GM18951 (cell line): ENCODE measurements around the gene SETD3.

ENCODE experiments used
- POLR2A ChIP-seq: IDR thresholded peaks from 4 replicates; pipeline ENCODE4 v1.6.1; 2011; ENCODE audit warnings: mild to moderate bottlenecking; ENCODE audit not compliant: insufficient read length, insufficient read depth; ENCODE audit errors: extremely low read depth
- in situ Hi-C: fragments of 300-500 bp; cut with MboI; formaldehyde crosslinking; loops from one replicate; pipeline ENCODE4 v1.12.0; 2022; ENCODE audit warnings: low sequenced_read_pairs, mixed read lengths, inconsistent platforms; ENCODE audit not compliant: unreplicated experiment

Gene SETD3

DNA sequence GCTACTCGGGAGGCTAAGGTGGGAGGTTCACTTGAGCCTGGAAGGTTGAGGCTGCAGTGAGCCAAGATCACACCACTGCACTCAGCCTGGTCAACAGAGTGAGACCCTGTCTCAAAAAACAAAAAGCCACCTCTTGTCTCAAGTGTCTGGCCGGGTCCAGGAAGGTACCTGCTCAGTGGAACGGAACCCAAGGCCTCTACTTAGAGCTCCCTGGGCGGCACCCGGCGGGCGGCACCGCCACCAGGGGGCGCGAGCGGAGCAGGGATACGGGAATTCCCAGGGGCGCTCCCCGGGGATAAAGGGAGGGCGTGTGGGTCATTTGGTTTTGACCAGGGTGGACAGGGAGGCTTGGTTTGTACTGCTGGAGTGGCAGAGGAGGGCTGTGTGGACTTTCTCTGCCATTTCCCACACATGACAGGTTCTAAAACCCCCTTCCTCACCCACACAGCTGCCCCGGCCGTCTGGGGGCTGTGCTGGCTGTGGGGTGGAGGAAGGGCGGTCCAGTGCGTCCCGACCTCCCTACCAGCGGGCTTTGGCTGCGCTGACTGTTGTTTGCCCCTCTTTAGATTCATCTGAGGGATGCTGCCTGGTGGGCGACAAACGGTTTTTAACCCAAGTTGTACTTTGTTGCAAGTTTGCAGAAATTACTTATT is 91.4 kb downstream of the SETD3 start:
- in situ Hi-C loops: no loop called here
- no peak for TF ChIP-seq POLR2A

DNA sequence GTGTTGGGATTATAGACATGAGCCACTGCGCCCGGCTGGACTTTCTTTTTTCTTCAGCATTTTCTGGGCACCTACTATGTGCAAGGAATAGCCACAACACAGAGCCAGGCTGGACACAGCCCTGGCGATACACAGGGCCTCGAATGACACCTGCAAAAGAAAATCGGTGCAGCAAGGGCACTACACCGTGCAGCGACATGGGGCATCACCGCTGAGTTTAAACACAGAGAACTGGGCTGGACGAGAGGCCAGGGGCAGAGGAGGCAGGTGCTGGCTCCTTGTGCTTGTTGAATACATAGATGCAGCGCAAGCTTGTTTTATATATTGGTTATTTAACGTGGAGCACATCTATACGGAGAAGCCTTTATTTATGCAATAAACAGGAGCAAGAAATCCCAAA is 92.4 kb downstream of the SETD3 start:
- TF ChIP-seq POLR2A: no peak

DNA sequence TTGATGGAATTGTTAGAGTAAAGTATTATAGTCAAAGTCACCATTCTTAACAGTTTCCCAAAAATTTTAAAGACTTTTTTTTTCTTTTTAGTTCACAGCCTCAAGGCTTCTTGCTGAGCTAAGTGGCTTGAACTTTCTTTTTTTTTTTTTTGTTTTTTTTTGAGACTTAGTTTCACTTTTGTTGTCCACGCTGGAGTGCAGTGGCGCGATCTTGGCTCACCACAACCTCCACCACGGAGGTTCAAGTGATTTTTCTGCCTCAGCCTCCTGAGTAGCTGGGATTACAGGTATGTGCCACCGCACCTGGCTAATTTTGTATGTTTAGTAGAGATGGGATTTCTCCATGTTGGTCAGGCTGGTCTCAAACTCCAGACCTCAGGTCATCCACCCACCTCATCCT is 92.8 kb downstream of the SETD3 start:
- in situ Hi-C loops: no loop called here
- no peak for TF ChIP-seq POLR2A

More for the DNA sequence above, 92.4 kb downstream of the SETD3 start:
- in situ Hi-C loops: no loop called here

DNA sequence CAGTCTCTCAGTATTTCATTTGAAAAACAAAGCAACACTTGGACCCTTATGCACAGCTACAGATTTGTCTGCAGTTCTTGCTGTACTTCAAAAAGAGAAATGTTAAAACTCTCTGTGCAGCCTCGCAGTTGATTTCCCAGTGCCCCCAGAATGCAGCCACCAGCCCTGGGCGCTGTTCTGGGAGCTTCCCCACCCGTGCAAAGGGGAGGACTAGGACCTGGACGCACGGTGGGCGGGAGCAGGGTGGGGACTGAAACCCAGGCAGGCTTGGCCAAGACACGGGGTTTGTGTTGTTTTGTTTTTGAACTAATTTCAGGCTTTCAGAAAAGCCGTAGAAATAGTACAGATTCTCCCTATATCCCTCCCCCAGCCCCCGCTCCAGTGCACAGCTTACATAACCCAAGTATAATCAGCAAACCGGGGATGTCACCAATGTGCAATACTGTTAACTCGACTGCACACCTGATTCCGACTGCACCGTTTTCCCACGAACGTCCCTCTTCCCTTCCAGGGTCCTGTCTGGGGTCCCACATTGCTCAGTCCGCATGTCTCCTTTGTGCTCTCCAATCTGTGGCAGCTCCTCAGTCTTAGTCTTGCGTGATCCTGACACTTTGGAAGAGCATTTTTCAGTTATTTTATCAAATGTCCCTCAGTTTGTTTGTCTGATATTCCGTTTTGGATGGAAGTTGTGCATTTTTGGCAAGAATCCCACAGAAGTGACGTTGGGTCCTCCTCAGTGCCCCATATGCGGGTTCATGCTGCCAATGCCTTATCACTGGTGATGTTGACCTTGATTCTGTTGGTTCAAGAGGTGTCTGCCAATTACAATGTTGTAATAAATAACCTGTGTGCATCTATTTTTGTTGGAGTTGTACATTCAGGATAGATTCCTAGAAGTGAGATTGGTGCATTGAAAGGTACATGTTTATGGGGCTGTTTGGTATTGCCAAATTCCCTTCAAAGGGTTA is 95.9 kb downstream of the SETD3 start:
- in situ Hi-C loops: no loop called here
- no peak for TF ChIP-seq POLR2A

DNA sequence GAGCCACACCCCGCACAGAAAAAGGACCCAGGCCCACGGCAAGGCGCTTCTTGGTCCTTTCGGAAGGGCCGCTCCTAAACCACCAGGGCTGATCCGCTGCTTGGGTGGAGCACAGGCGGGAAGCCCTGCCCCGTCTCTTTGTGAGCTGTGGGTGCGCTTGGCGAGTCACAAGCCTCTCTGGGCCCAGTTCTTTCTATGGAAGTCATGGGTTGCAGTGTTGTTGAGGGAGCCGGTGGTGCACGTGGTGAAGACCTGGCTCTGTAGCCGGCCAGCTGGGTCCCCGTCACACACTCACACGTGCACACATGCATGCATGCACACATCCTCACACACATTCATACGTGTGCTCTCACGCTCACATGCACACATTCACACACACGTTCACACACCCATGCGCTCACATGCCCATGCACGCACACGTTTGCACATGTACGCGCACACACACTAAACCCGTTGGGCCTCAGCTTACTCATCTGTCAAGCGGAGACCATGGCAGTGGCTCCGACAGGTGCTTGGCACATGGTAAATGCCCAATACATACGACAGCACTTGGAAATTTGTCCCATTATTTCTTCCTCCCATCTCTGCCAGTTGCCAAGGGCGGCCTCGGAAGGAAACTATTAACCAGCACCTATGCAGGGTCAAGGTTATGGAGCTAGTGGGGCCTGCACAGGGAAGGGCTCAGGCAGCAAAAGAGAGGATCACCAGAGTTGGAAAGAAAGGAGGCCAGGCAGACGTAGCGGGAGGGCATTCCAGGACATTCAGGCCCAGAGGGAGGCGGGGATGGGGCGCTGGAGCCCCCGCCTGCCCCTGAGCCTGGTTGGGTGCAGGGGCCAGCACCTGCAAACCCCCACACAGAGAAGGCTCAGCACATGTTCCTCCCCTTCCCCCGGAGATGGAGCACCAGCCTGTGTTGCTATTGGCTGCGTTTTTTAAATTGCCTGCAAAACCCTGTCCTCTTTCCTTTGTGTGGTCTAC is 96.9 kb downstream of the SETD3 start:
- no peak for TF ChIP-seq POLR2A
- in situ Hi-C loops: no loop called here

DNA sequence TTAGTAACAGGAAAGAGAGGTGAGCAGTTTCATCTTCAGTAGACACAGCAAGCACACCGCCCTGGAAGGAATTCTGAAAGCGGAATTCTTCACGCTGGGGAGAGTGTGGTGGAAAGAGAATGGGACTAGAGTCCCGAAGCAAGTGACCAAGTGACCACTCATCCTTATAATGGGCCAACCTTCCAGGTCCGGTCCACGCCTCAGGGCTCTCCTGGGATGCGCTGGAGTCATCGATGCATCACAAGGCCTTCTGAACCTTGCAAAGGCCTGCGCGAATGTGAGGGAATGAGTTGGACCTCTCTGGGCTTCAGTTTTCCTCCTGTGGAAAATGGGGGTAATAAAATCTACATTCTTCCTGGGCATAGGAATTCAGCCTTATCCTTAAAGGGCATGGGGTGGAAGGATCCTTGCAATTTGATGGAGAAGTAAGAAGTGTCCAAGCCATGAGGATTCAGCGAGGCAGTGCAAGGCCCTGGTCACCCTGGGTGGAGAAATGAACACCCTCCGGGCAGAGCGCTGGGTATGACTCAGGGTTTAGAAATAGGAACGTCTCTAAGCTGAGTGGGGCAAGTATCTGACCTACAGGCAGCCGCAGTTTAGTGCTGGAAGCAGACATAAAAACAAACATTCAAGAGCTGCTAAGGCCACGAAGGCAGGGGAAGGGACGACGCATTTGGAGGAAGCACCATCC is 97.7 kb downstream of the SETD3 start:
- in situ Hi-C loops: no loop called here
- no peak for TF ChIP-seq POLR2A

DNA sequence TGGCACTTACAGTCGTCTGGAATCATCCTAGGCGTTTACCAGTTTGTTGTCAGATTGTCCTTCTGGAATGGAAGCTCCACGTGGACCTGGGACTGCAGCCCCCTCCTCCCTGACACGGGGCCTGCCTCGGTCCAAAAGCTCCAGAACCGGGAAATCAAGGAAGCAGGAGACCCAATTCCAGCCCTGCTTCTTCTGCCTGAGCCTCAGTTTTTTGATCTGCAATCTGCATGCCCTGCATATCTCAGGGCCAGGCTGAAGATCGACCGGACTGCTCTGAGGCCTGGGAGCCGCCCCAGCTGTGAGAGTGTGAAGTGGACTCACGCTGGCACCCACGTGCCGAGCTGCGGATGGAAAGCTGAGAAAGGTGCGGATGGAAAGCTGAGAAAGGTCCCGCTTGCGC is 98.6 kb downstream of the SETD3 start:
- no peak for TF ChIP-seq POLR2A
- in situ Hi-C loops: no loop called here

DNA sequence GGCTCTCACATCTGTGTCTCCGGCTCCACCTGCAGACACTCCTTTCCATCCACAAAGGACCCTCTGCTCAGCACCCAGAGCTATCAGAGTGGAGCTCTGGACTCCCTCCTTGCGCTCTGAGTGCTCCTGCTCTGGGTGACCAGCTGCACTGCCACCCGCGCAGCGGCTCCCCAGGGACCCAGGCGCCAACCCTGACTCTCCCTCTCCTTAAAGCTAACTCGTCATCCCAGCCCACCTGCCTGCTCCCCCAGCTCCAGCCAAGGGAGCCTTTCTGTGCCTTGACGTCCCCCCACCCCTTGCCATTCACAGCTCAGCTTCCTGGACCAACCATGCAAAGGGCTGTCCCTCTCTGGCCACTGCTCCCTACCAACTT is 99.0 kb downstream of the SETD3 start:
- in situ Hi-C loops: no loop called here
- TF ChIP-seq POLR2A: no peak

DNA sequence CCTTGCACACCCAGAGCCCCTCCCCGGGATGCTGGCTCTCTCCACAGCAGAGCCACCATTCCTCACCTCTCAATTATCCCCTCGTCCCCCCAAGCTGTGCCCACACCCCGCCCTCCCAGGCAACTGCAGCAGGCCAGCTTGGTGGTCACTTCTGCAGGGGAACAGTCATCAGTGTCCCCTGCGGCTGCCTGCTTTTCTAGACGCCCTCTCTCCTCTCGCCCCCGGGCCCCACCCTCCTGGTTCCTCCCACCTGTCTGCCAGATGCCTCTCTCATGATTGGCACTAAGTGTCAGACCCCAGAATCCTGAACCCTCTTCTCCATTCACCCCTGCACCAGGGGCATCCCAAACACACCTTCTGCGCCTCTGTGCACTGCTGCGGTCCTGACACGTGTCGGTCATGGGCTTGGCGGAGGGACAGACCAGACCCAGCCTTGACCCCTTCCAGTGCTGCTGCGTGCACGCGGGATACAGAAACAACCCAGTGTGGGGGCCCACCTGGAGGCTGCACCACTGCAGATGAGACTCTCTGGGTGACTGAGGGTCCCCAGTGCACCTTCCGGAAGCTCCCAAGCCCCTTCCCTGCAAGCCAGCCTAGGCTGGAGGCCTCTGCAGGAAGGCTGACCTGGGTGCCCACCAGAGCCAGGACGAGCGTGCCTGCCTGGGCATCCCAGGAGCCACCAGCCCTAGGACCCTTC is 99.5 kb downstream of the SETD3 start:
- no peak for TF ChIP-seq POLR2A
- in situ Hi-C loops: no loop called here

DNA sequence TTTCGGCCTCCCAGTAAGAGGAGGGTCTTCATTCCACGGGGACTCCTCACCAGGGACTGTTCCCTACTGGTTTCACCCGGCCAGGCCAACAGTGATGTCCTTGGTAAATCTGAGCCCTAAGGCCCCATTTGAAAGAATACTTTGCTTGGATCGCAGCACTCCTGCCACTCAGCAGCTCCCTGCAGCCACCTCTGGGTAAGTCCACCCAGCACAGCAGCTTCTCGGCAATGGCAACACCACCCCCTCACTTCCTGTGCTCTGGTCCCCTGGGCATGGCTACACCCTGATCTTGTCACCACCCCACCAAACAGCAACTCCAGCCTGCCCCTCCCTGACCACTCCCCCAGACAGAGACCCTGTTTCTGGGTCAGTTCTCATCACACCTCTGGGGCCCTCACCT is 100.3 kb downstream of the SETD3 start:
- no peak for TF ChIP-seq POLR2A
- in situ Hi-C loops: no loop called here

DNA sequence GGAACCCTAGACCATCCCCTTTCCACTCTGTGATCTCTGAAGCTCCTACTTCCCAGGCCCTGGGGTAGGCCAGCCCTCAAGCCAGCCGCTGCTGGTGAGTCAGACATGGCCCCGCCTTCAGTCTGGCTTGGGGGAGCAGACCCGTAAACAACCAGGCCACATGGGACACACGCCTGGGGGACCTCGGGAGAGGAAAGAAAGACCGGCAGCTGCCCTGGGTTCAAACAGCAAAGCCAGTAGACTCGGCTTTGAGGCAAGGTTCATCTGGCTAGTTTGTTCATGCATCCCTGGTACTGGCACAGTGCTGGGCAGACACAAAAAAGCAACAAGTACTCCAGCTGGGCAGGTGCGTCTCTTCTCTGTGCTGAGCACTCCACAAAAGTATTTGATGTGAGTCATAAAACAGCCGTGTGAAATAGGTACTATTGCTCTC is 101.9 kb downstream of the SETD3 start:
- in situ Hi-C loops: no loop called here
- no peak for TF ChIP-seq POLR2A

DNA sequence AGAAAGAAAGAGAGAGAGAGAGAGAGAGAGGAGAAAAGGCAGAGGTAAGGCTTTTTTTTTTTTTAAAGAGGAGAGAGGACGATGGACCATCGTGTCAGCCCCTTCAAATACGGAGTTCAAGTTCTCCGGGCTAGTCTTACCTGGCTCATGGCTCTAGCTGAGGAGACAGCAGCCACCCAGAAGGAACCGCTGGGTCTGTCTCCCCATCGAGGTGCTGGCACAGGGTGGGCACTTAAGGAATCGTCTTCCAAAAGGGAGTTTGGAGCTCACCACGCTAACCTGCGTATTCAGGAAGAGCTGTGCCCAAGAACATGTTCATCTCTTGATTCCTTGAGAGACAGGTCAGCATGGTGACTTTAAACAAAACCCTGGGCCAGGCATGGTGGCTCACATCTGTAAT is 102.7 kb downstream of the SETD3 start:
- TF ChIP-seq POLR2A: no peak

More for the DNA sequence above, 102.7 kb downstream of the SETD3 start:
- in situ Hi-C loops: no loop called here
